ENCODE measurements around the gene WASL. TPM values are rescaled to one million over a fixed set of nuclear protein-coding genes. Genes with fewer than 3 reads are reported as not detected.
"Not testable (repeated sequence)": the region's sequence is repeated elsewhere in the genome, so short reads cannot be mapped to it uniquely, and the experiment has no call there.

WASL gene
- 10 to 100 TPM; 38.1 to 58.1 TPM for total RNA-seq
- long read RNA-seq, donor 1, full-length matches to known transcripts: 1 of 13 reads
- long read RNA-seq, donor 1, partial matches to known transcripts: 10 of 13 reads
- long read RNA-seq, donor 1, other reads (novel, unspliced or antisense): 2 of 13 reads
- long read RNA-seq, donor 2, partial matches to known transcripts: 21 of 22 reads
- long read RNA-seq, donor 2, other reads (novel, unspliced or antisense): 1 of 22 reads

GRCh38 chr7:123748734-123749536 is at the start of gene WASL:
Gene WASL (minus strand): TSS chr7:123749003. CDS start chr7:123748734, 269 bp downstream.
- peak; percentile 97 for DNase-seq (ENCODE audit: low spot score)
- intact Hi-C loops (cut with DNase I): no loop called here

- no peak for DNase-seq (ENCODE audit: low spot score)
- intact Hi-C loops (cut with DNase I): no loop called here
Observed at GRCh38 chr7:123797673-123798531, 49.1 kb upstream of the WASL start.

GRCh38 chr7:123796568-123796967 is 47.8 kb upstream of the WASL start:
- intact Hi-C loops (cut with DNase I): no loop called here

GRCh38 chr7:123795917-123796316 is 47.1 kb upstream of the WASL start:
- intact Hi-C loops (cut with DNase I): no loop called here
- no peak for DNase-seq (ENCODE audit: low spot score)

More at GRCh38 chr7:123796568-123796967, 47.8 kb upstream of the WASL start:
- no peak for DNase-seq (ENCODE audit: low spot score)

GRCh38 chr7:123795116-123795515 is 46.3 kb upstream of the WASL start:
- intact Hi-C loops (cut with DNase I); DNase-seq (ENCODE audit: low spot score): not testable (repeated sequence)

GRCh38 chr7:123792547-123792946 is 43.7 kb upstream of the WASL start:
- intact Hi-C loops (cut with DNase I): no loop called here
- no peak for DNase-seq (ENCODE audit: low spot score)

GRCh38 chr7:123791001-123791400 is 42.2 kb upstream of the WASL start:
- DNase-seq (ENCODE audit: low spot score): no peak
- intact Hi-C loops (cut with DNase I): no loop called here

- DNase-seq (ENCODE audit: low spot score): no peak
- intact Hi-C loops (cut with DNase I): no loop called here
Observed at GRCh38 chr7:123789817-123790216, 41.0 kb upstream of the WASL start.

- no peak for DNase-seq (ENCODE audit: low spot score)
- intact Hi-C loops (cut with DNase I): no loop called here
Observed at GRCh38 chr7:123789206-123789784, 40.5 kb upstream of the WASL start.

GRCh38 chr7:123788584-123788983 is 39.8 kb upstream of the WASL start:
- intact Hi-C loops (cut with DNase I): no loop called here
- DNase-seq (ENCODE audit: low spot score): no peak

- DNase-seq (ENCODE audit: low spot score): no peak
- intact Hi-C loops (cut with DNase I): no loop called here
Observed at GRCh38 chr7:123787220-123788007, 38.6 kb upstream of the WASL start.

GRCh38 chr7:123784263-123784662 is 35.5 kb upstream of the WASL start:
- no peak for DNase-seq (ENCODE audit: low spot score)
- intact Hi-C loops (cut with DNase I): no loop called here

- intact Hi-C loops (cut with DNase I): no loop called here
- no peak for DNase-seq (ENCODE audit: low spot score)
Observed at GRCh38 chr7:123783820-123784219, 35.0 kb upstream of the WASL start.

- intact Hi-C loops (cut with DNase I): no loop called here
- no peak for DNase-seq (ENCODE audit: low spot score)
Observed at GRCh38 chr7:123782071-123782798, 33.4 kb upstream of the WASL start.

GRCh38 chr7:123780472-123780871 is 31.7 kb upstream of the WASL start:
- intact Hi-C loops (cut with DNase I); DNase-seq (ENCODE audit: low spot score): not testable (repeated sequence)

GRCh38 chr7:123774496-123774895 is 25.7 kb upstream of the WASL start:
- intact Hi-C loops (cut with DNase I): no loop called here
- DNase-seq (ENCODE audit: low spot score): no peak

- DNase-seq (ENCODE audit: low spot score): no peak
Observed at GRCh38 chr7:123773481-123773880, 24.7 kb upstream of the WASL start.

GRCh38 chr7:123772652-123773051 is 23.8 kb upstream of the WASL start:
- intact Hi-C loops (cut with DNase I): no loop called here
- no peak for DNase-seq (ENCODE audit: low spot score)

More at GRCh38 chr7:123773481-123773880, 24.7 kb upstream of the WASL start:
- intact Hi-C loops (cut with DNase I): no loop called here
